Keratinocyte (primary cell): ENCODE data around the gene ELAVL1.

Experiments
- CTCF ChIP-seq, 3 experiments: IDR thresholded peaks in 1 of 3; conservative IDR thresholded peaks in 1 of 3; optimal IDR thresholded peaks in 1 of 3; 2 replicates in 2 of 3; 3 replicates in 1 of 3; pipeline versions ENCODE3 to v1.5.1; 2011; ENCODE audit warnings: low read length in 3 of 3, mild to moderate bottlenecking in 3 of 3, moderate library complexity in 2 of 3, control low read depth in 1 of 3, inconsistent platforms in 1 of 3; ENCODE audit not compliant: insufficient read depth in 2 of 3; ENCODE audit errors: extremely low read depth in 1 of 3
- EZH2 ChIP-seq: IDR thresholded peaks from one replicate; pipeline ENCODE4 v1.6.1; 2012; ENCODE audit warnings: inconsistent platforms, mild to moderate bottlenecking, low read length, moderate library complexity

GRCh38 chr19:7924651-7925170 lies 80.7 kb downstream of the ELAVL1 start:
- TF ChIP-seq CTCF (optimal IDR thresholded peaks at IDR 0.05 in 1 of 3, IDR thresholded peaks at IDR 0.05 in 1 of 3, conservative IDR thresholded peaks at IDR 0.05 in 1 of 3; ENCODE audit: extremely low read depth in 1 of 3, insufficient read depth in 2 of 3, low read length in 3 of 3): no peak
- TF ChIP-seq EZH2: no peak
